BE2C (cell line): Measurements from ENCODE around the gene CDC6.
A peak's percentile ranks its signal among the peaks of the same experiment; 100 is the strongest.

Source experiments
- DNase-seq: peaks from one replicate; pipeline ENCODE4 v3.0.0-alpha.2; 2020
- H3K27me3 ChIP-seq: fragments of 250-450 bp; sonication (Bioruptor Pico); 2 replicates; pipeline ENCODE4 v1.5.1; 2020; ENCODE audit warnings: mild to moderate bottlenecking
- H3K36me3 ChIP-seq: fragments of 250-450 bp; sonication (Bioruptor Pico); 2 replicates; pipeline ENCODE4 v1.5.1; 2020; ENCODE audit warnings: mild to moderate bottlenecking
- H3K4me1 ChIP-seq: fragments of 250-450 bp; sonication (Bioruptor Pico); 2 replicates; pipeline ENCODE4 v1.5.1; 2020
- H3K4me3 ChIP-seq: 2 replicates; pipeline ENCODE4 v1.5.1; 2011; ENCODE audit warnings: low read depth, low read length
- H3K9me3 ChIP-seq: fragments of 250-450 bp; sonication (Bioruptor Pico); 2 replicates; pipeline ENCODE4 v1.5.1; 2020
- CTCF ChIP-seq: IDR thresholded peaks from 2 replicates; pipeline ENCODE4 v1.5.1; 2012; ENCODE audit warnings: mild to moderate bottlenecking, low read depth, low read length

CDC6 gene

GRCh38 chr17:40319651-40320540 is 32.2 kb downstream of the CDC6 start:
- Histone ChIP-seq H3K27me3 (no peaks in the 10 kb centered on the region), H3K36me3 (peaks cover 6% of the 10 kb centered on the region), H3K9me3 (no peaks in the 10 kb centered on the region), H3K4me3 (peak overlapping the region; percentile 97), H3K4me1 (peaks cover 54% of the 10 kb centered on the region)
- TF ChIP-seq CTCF = no peak
- no peak for DNase-seq

- Histone ChIP-seq H3K36me3 (peaks cover 6% of the 10 kb centered on the region), H3K9me3 (no peaks in the 10 kb centered on the region), H3K27me3 (no peaks in the 10 kb centered on the region), H3K4me1 (peaks cover 56% of the 10 kb centered on the region), H3K4me3 (peak overlapping the region; percentile 97; the same call in 1 of the 2 replicates)
- no peak for TF ChIP-seq CTCF
- no peak for DNase-seq
These were observed 33.3 kb downstream of the CDC6 start for GRCh38 chr17:40320756-40321523.

GRCh38 chr17:40321524-40321929 is 33.8 kb downstream of the CDC6 start:
- Histone ChIP-seq H3K4me3 (no peak overlapping the region), H3K36me3 (peaks cover 6% of the 10 kb centered on the region), H3K9me3 (no peaks in the 10 kb centered on the region), H3K27me3 (no peaks in the 10 kb centered on the region), H3K4me1 (peaks cover 50% of the 10 kb centered on the region)
- no peak for DNase-seq
- no peak for TF ChIP-seq CTCF

- H3K4me1 ChIP-seq = peaks cover 48% of the 10 kb centered on the region
- peak overlapping the region; percentile 26 for H3K4me3 ChIP-seq
- peaks cover 6% of the 10 kb centered on the region for H3K36me3 ChIP-seq
- H3K9me3 ChIP-seq = no peaks in the 10 kb centered on the region
- no peaks in the 10 kb centered on the region for H3K27me3 ChIP-seq
- no peak for DNase-seq
- TF ChIP-seq CTCF = no peak
These were observed 34.3 kb downstream of the CDC6 start for GRCh38 chr17:40321961-40322357.

- DNase-seq = peak; percentile 60
- no peak for TF ChIP-seq CTCF
- Histone ChIP-seq H3K27me3 (no peaks in the 10 kb centered on the region), H3K36me3 (peaks cover 6% of the 10 kb centered on the region), H3K4me3 (peak overlapping the region; percentile 26), H3K4me1 (peaks cover 45% of the 10 kb centered on the region), H3K9me3 (no peaks in the 10 kb centered on the region)
These were observed 35.0 kb downstream of the CDC6 start for GRCh38 chr17:40322358-40323315.
